ENCODE measurements around the gene CNTNAP2. TPM values are rescaled to one million over a fixed set of nuclear protein-coding genes. Genes with fewer than 3 reads are reported as not detected.

CNTNAP2 gene
- total RNA-seq, 1 experiment from 2014 or later = 64.5 TPM

- H2BK15ac ChIP-seq (ENCODE audit: low read depth, low read length) = no peak overlapping the region
- H4K20me1 ChIP-seq (ENCODE audit: control insufficient read depth, insufficient read depth, insufficient read length) = no peaks in the 10 kb centered on the region
- peak; percentile 94 for DNase-seq
- no peak overlapping the region for H3K23ac ChIP-seq (ENCODE audit: insufficient read length, low read depth, low read length)
- peak overlapping the region; percentile 73 for H3K4me2 ChIP-seq (ENCODE audit: insufficient read depth, insufficient read length, low read length)
- Mint-ChIP-seq H3K27me3 (ENCODE audit: low read depth) (peaks cover 42% of the 10 kb centered on the region), H3K4me1 (peaks cover 9 to 16% of the 10 kb centered on the region in 2 experiments), H3K27ac (no peak overlapping the region), H3K36me3 (ENCODE audit: insufficient read depth in 1 of 3, low read depth in 3 of 3) (no peaks in the 10 kb centered on the region), H3K4me3 (peak overlapping the region; percentile 82 to 88), H3K9me3 (no peaks in the 10 kb centered on the region)
- no peak overlapping the region for H2BK120ac ChIP-seq (ENCODE audit: low read depth, low read length, poor library complexity, severe bottlenecking)
- no peaks in the 10 kb centered on the region for H3K79me2 ChIP-seq (ENCODE audit: insufficient read depth, low read length)
- no peak overlapping the region for H2BK5ac ChIP-seq (ENCODE audit: insufficient read length, low read length)
- H3K9me3 ChIP-seq (ENCODE audit: control insufficient read depth, low read depth, low read length) = no peaks in the 10 kb centered on the region
- peaks cover 7% of the 10 kb centered on the region for H3K23me2 ChIP-seq (ENCODE audit: insufficient read length, low read depth, low read length, poor library complexity, severe bottlenecking)
- no peak overlapping the region for H2BK12ac ChIP-seq (ENCODE audit: insufficient read length, low read depth, low read length)
- H3K9ac ChIP-seq (ENCODE audit: extremely low read depth, insufficient read length, low read length) = no peak overlapping the region
- H3K27ac ChIP-seq (ENCODE audit: insufficient read length, low read depth, low read length) = no peak overlapping the region
- H3K4me1 ChIP-seq (ENCODE audit: insufficient read depth, low read length) = peaks cover 2% of the 10 kb centered on the region; the same call in 1 of the 2 replicates
- no CpG with 5 or more reads among the region's 62 CpGs for WGBS (ENCODE audit: extremely low coverage, insufficient read length, low lambda C conversion rate)
- H3K14ac ChIP-seq (ENCODE audit: insufficient read depth, low read length) = no peak overlapping the region
- H3K79me1 ChIP-seq (ENCODE audit: insufficient read depth, low read depth, low read length, poor library complexity, severe bottlenecking) = no peaks in the 10 kb centered on the region
- no peak overlapping the region for H2BK20ac ChIP-seq (ENCODE audit: low read depth, low read length, poor library complexity, severe bottlenecking)
- no peak overlapping the region for H4K5ac ChIP-seq (ENCODE audit: insufficient read length, low read depth, low read length)
- H3K18ac ChIP-seq (ENCODE audit: insufficient read length, low read depth, low read length) = no peak overlapping the region
- H3K27me3 ChIP-seq (ENCODE audit: insufficient read depth, low read length) = no peaks in the 10 kb centered on the region; the same call in 1 of the 2 replicates
- no peak overlapping the region for H2AFZ ChIP-seq (ENCODE audit: low read length)
- no peak overlapping the region for H4K8ac ChIP-seq (replicated peaks; ENCODE audit: insufficient read length, low read depth, low read length)
- H2AK5ac ChIP-seq (ENCODE audit: insufficient read length, low read length) = no peak overlapping the region
- no peak overlapping the region for H3K4ac ChIP-seq (ENCODE audit: low read depth, low read length)
- H3K56ac ChIP-seq (ENCODE audit: insufficient read length, low read depth, low read length) = no peak overlapping the region
- H4K91ac ChIP-seq (ENCODE audit: insufficient read length, low read depth, low read length) = no peak overlapping the region
- no peak; the same call in 2 of the 3 replicates for TF ChIP-seq CTCF (conservative IDR thresholded peaks at IDR 0.05)
- H3T11ph ChIP-seq (ENCODE audit: low read length) = no peak overlapping the region
Observed at GRCh38 chr7:146115851-146116520, 615 bp upstream of the CNTNAP2 start.
